ENCODE data around the gene MRGPRF.

The MRGPRF gene

DNA sequence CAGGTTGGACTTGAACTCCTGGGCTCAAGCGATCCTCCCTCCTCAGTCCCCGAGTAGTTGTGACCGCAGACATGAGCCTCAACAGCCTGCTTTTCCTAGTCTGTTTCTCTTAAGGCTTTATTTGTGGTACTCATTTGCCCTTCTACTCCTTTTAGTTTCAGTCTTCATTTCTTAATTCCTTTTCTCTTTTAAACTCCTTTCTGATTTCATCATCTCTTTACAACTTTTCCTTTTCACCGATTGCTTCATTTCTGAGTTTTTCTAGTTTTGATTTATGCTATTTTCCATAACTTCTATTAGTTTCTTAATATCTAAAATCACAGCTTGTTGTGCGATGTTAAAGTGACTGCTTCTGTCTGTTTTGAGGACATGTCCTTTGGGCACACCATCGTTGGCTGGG, 17.3 kb upstream of the MRGPRF start:
- DNase-seq (ENCODE audit: extremely low read depth in 1 of 2, low read depth in 1 of 2): no peak

DNA sequence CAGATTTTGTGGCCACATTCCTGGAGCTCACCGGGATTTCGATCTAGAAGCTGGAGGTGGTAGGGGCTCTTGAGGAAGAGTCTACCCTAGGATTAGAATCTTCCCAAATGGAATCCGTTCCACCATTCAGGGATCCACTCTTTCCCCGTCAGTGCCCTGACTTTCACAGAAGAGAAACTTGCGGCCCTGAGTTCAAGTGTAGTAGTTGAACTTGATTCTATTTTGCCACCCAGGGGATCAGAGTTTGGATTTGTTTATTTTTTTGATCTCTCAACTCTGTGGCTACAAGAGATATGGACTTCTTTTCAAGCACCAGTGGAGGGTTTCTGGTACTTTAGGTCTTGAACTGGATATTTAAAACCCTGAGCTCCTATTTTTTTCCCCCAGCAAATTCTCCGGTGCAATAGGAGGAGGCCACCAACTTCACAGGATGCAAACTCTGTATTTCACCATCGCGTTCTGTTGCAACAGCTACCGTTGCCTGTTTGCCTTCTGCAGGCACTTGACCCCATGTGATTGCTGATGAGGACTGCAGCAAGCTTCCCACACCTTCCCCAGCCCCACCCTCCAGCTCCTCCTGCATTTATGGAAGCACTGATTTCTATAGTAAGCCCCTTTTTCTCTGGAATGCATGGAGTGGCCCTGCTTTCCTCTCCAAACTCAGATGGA, 14.8 kb upstream of the MRGPRF start:
- no peak for DNase-seq (ENCODE audit: extremely low read depth in 1 of 2, low read depth in 1 of 2)

DNA sequence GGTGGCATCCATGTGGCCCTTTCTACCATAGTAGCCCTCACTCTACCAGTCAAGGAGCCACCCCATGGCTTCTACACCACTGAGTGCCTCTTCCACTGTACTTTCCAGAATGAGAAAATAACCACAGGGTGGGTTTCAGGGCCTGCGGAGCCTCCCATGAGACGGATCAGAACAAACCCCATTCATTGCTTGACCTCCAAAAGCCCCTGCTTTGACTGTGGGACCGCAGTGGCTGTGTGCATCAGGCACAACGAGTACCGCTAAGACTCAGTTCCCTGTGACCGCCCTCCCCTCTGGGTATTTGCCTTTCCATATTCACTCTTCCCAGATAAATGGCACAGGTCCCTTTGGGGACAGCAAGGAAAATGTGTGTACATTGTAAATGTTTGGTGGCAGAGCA, 11.5 kb upstream of the MRGPRF start:
- no peak for DNase-seq (ENCODE audit: extremely low read depth in 1 of 2, low read depth in 1 of 2)

DNA sequence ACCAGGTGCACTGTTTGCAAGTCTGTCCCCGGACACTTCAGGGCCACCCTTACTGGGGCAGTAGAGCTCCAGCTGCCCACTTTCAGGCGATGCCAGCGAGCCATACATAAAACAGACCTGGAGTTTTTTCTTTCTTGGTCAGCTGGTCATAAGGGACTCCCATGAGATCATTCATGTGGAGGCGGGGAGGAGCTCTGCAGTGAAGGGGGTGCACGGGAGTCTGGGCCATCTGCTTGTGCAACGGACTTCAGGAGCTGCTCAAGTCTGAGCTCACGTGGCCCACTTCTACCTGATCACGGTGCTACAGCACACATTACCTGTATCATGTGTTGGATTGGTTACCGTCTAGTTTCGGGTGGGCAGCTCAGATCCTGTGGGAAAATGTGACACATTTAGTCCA, 9.2 kb upstream of the MRGPRF start:
- DNase-seq (ENCODE audit: extremely low read depth in 1 of 2, low read depth in 1 of 2): no peak

DNA sequence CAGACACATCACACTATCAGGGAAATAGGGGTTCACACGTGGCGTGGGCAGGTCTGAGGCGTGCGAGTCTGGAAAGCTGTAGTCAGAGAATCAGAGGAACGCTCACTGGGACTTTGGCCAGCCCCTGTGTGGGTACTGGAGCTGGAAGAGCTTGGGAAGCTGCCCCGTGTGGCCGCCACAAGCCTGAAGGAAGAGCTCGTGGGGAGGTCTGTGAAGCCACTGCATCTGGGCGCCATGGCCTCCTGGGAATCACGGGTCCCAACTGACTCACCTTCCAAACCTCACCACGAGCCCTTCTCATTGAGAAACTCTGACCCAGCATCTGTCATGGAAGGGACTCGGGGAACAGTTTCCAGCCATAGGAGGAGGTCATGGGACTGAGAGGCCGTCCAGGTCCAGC, 5.9 kb upstream of the MRGPRF start:
- DNase-seq (ENCODE audit: extremely low read depth in 1 of 2, low read depth in 1 of 2): no peak

DNA sequence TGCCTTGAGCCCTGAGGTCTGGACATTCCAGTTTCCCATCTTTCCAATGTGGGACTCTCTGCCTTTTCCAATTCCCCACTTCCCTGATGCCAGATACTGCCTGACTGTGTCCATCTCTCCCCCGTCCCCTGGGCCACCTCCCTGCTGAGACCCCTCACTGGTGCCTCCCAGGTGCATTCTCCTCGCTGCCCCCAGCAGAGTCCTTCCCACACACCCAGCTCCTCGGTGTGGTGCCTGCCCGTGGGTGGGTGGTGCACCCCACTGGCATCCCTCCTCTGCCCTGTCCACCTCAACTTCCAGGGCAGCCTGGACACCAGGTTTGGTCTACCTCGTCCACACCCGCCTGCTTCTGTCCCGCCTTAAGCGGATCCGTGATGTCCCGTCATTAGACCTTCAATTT, 4.9 kb upstream of the MRGPRF start:
- no peak for DNase-seq (ENCODE audit: extremely low read depth in 1 of 2, low read depth in 1 of 2)

DNA sequence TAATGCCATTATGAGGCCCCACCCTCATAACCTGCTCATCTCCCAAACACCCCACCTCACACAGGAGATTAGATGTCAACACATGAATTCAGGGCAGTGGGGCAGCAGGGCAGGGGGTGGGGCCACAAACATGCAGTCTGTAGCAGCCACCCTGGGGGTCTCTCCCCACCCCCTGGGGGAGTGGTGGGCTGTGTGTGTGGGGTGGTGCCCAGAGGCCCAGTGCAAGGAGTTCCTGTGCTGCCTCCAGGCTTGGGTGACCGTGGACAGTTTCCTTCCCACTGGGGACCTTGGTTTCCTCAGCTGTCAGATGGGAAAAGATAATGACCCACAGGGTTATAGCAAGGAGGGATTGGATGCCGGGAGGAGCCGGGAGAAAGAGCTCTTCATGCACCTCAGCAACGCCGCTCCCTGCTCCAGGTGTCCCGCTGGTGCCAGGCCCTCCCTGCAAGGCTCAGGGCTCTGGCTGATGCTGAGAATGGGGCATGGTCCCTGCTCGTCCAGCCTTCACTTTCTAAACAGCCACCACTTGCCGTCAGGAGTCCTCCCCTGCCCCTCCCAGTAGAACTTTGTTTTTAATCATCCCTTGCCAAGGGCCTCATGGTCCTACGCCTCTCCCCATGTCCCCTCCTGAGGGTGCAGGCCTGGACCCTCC, 2.0 kb upstream of the MRGPRF start:
- DNase-seq (ENCODE audit: extremely low read depth in 1 of 2, low read depth in 1 of 2): no peak

DNA sequence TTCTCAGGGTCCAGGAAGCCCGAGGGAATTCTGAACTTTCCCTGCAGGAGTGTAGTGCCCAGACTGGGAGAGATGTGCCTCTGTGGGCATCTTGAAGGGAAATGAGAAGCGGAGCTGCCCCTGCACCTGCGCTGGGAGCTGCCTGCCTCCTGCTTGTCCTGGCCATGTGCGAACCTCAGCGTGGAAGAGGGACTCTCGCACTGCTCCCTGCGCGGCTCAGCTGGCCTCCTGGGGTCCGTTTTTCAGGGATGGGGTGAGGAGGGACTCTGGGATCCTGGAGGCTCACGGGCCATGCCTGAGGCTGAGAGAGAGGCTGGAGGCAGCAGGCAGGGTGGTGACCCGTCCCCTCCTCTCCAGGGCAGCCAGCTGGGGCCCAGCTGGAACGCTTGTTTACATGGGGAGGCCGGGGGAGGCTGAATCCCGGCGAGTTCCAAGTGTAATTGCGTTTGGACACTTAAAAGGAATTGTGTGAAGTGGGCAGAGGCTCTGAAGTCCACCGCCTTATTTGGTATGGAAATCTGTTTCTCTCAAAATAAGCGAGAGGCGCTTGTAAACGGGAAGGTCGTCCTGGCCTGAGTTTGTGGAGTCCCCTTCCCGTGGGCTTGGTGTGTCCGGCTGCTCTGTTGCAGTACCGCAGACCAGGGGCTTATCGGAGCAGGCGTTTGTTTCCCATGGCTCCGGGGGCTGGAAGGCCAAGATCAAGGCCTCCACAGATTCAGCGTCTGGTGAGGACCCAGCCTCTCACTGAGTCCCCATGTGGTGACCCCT, 1.2 kb upstream of the MRGPRF start:
- no peak for DNase-seq (ENCODE audit: extremely low read depth in 1 of 2, low read depth in 1 of 2)

DNA sequence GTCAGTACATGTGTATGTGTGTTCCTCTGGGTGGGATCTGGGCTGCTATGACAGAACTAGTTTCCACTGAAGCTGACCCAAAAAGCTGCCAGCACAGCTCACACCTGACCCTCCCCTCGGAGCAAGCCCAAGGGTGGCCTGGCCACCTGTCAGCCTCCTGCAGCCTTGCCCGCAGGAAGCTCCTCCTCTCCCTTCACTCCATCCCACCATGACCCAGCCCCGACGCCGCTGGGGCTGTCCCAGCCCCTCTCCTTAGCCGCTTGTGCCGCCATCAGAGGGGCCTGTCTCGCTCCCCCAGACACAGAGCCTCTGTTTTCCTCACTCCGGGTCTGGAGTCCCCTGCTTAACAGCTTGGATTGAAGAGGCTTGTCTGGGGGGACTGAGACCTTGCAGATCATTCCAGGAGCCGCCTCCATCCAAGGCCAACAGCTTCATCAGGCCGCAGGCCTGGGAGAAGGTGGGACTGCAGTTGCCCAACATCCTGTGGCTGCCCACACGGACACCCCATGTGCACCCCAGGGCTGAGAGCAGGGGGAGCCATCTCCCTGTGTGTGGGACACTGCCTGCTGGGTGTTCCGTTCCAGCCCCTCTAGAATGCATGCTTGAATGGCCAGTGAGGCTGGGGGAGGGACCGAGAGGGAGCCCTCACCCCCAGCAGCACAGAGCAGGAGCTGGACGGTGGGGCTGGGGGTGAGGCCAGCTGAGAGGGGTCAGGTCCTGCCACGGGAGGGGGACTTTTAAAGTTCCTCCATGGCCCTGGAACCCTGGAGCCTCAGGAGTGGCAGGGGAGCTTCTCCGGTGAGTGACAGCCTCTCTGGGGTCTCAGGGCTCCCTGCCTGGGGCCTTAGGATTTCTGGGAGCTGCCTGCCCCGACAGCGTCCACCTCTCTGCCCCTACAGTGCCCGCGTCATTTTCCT, 696 bp downstream of the MRGPRF start:
- no peak for DNase-seq (ENCODE audit: extremely low read depth in 1 of 2, low read depth in 1 of 2)

DNA sequence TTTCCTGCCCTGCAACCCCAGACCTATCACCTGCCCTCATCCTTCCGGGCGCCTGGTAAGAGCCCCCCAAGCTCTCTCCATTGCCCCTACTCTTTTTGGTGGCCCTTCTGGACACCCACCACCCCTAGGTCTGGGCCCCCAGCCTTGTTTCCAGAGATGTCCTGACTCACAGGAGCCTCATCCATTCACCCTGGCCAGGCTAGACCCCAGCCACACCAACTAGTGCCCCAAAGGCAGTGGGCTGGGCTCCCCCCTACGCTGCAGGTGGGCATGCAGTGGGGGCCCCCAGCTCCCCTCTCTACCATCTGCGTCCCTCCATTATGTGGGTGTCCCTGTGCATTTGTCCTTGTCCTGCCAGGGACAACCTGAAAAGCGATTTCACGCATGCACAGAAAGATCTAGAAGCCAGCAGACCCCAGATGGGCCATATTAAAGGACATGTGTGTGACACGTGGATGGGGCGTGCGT, 1.4 kb downstream of the MRGPRF start:
- DNase-seq (ENCODE audit: extremely low read depth in 1 of 2, low read depth in 1 of 2): no peak

DNA sequence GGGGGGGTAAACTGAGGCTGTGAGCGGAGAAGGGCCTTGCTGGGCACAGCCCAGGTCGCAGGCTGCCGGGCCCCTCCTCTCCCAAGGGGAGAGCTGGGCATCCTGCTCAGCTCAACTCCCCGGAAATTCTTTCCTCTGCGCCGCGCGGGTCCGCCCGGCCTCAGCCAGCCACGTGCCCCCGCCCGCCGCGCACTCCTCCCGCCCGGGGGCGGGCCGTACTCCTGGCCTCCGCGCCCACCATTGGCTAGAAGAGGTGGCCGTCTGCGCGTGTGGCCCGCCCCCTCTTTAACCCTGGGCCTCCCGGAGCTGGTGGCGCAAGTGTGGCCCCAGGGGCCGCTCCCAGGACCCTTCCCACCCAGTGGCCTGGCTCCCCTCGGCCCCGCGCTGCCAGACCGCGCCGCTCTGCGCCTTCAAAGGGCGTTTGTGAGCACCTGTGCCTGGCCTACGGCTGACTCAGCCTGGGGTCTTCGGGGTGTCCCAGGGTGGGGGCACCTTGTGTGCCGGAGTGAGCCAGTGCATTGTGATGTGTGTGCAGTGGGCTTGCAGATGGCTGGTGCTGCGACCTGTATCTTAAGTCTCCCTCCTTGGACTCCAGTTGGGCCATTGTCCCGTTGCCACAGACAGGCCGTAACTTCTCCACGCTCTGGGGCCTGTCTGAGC, 2.0 kb downstream of the MRGPRF start:
- no peak for DNase-seq (ENCODE audit: extremely low read depth in 1 of 2, low read depth in 1 of 2)

DNA sequence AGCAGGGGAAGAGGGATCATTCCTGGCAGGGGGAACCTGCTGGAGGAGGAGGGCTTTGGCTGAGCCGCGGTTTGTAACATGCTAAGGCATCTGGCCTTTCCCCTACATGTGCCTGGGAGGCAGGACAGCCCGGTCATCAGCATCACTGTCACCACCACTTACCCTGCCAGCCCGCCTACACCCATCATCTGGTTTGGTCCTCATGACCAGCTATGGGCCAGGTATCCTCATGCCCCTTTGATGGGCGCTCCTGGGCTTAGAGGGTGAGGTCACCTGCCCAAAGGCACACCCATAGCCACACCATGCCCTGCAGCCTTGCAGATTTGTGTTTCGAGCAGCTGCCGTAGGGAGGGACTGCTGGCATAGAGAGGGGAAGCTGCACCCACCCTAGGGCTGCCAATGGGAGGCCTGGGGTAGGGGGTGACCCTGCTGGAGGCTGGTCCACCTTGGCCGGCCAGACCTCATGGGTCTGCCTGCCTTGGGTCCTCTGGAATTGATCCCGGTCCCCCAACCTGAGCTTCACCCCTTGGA, 2.6 kb downstream of the MRGPRF start:
- no peak for DNase-seq (ENCODE audit: extremely low read depth in 1 of 2, low read depth in 1 of 2)

DNA sequence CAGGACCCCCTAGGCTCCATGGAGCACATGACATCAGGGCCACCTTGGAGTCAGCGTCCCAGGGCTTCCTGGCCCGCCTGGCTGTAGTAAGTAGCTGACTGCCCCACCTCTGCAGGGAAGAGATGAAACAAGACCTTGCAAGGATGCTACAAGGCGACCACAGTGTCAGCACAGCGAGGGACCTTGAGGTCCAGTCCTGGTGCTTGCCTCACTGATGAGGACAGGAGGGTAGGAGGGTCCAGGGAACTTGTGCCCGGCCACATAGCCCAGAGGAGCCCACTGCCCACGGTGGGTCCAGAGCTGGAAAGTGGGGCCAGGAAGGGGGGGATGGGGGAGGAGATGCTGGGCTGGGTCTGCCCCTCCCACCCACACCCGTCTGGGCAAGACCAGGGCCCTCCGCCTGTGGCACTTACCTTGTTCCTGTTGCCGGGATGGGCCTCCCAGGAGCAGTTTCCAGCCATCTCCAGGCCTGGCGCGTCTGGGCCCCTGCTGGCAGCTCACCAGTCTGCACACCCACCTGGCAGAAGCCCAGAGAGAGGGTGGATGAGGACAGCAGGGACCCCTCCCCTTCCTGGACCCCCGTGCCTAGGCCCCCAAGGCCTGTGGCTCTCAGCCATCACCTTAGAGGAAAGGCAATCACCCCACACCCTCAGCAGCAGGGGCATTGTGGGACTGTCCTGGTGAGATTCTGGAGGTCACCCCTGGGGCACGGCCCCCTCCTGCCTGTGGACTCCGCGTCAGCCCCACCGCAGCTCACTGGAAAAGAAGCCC, 3.4 kb downstream of the MRGPRF start:
- no peak for DNase-seq (ENCODE audit: extremely low read depth in 1 of 2, low read depth in 1 of 2)

DNA sequence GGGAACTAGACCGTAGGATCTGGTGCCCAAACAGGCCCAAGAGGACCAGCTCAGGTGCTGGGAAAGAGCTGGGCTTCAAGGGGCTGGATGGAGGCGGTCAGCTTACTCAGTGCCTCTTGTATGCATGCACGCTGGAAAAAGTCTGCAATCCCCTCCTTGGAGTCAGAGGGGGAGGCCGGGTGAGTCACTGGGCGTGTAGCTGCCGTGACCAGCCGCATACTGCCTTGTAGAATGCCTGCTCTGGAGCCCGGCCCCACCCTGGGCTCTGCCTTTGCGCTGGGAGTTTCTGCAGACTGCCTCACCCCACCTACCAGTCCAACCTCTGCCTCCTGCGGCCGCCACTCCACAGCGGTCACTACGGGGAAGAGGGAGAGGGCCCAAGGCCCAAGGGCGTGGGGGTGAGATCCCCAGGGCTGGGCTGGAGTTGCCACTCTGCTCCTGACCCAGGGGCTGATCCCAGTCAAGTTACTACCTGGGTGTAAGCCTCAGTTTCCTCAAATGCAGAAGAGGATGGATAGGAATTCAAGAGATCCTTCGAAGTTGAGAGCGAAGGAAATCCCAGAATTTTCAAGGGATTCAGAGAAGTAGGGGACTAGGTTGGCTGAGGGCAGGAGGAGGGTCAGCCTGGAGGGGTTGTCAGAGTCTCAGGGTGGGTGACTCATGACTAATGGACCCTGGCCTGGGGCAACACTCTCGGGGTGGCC, 4.2 kb downstream of the MRGPRF start:
- DNase-seq (ENCODE audit: extremely low read depth in 1 of 2, low read depth in 1 of 2): no peak

DNA sequence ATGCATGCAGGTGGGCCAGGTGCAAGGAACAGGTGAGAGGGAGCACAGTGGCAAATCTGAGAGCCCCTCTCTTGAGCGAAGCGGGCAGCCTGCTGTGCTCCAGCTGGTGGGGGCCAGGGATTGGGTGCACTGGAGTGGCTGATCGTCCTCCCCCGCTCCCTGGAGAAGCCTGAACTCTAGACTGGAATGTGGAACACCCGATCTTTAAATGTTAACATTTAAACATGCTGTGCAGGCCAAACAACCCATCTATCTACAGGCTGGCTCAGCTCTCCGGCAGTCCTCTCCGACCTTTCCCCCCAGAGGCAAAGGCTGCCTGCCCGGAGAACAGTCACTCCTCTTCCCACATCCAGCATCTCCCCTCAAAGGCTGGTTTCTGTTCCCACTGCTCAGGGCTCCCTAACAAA, 5.1 kb downstream of the MRGPRF start:
- no peak for DNase-seq (ENCODE audit: extremely low read depth in 1 of 2, low read depth in 1 of 2)

DNA sequence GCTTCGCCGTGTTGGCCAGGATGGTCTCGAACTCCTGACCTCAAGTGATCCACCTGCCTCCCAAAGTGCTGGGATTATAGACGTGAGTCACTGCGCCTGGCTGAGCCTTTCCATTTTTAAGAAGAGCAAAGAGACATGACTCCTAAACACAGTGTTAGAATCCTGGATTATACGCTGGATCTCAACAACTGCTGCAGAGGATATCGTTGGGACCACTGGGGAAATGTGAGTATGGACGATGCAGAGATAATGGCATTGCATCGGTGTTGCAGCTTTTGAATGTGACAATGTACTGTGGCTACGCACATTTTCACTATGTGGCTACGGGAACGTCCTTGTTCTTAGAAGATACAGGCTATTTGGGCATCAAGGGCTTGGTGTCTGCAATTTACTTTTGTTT, 6.2 kb downstream of the MRGPRF start:
- DNase-seq (ENCODE audit: extremely low read depth in 1 of 2, low read depth in 1 of 2): no peak

DNA sequence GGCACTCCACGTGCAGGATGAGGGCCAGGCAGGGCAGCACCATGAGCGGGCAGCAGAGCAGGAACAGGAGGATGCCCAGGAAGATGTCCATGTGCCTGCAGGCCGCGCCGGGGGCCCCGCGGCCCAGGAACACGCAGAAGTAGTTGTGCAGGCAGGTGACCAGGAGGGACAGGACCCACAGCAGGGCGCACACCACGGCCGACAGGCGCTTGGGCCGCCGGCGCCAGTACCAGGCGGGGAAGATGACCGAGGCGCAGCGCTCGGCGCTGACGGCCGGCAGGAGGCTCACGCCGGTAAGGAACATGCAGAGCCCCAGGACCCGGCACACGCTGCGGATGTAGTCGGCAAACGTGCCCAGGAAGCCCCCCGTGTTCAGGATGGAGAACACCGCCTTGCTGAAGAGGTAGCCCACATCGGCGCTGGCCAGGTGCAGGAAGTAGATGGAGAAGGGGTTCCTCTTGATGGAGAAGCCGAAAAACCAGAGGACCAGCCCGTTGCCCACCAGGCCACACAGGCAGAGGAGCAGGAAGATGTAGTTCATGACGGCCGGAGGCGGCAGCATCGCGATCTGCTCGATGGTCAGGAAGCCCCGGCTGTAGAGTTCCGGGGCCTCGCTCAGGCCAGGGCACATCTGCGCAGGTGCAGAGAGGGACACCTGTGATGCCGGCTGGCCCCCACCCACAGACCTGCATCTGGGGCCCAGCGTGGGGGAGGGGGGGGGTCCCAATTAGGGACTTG, 7.2 kb downstream of the MRGPRF start:
- no peak for DNase-seq (ENCODE audit: extremely low read depth in 1 of 2, low read depth in 1 of 2)

DNA sequence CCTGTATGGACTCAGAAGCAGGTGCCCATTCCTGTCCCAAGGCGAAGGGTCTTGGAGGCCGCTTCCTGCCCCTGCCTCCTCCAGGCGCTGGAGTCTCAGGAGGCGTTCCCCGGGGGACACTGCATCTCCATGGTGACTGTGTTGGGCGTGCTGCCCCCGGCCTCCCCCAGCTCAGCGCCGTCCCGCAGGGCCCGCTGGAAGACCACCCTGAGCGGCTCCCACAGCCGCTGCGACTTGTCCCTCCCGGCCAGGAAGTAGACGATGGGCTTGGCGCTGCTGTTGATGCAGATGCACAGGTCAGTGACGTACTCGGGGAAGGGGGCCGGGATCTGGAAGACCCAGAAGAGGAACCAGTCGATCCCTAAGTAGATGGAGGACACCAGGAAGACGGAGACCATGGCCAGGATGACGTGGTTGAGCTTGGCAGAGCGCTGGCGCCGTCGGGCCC, 7.8 kb downstream of the MRGPRF start:
- no peak for DNase-seq (ENCODE audit: extremely low read depth in 1 of 2, low read depth in 1 of 2)
